ENCODE measurements around the gene CD300LG. TPM values are rescaled to one million over a fixed set of nuclear protein-coding genes. Genes with fewer than 3 reads are reported as not detected.
A peak's percentile ranks its signal among the peaks of the same experiment; 100 is the strongest.

The CD300LG gene
- total and polyA plus RNA-seq, 4 donors: 1.1 to 6.8 (median 2.5) TPM

DNA sequence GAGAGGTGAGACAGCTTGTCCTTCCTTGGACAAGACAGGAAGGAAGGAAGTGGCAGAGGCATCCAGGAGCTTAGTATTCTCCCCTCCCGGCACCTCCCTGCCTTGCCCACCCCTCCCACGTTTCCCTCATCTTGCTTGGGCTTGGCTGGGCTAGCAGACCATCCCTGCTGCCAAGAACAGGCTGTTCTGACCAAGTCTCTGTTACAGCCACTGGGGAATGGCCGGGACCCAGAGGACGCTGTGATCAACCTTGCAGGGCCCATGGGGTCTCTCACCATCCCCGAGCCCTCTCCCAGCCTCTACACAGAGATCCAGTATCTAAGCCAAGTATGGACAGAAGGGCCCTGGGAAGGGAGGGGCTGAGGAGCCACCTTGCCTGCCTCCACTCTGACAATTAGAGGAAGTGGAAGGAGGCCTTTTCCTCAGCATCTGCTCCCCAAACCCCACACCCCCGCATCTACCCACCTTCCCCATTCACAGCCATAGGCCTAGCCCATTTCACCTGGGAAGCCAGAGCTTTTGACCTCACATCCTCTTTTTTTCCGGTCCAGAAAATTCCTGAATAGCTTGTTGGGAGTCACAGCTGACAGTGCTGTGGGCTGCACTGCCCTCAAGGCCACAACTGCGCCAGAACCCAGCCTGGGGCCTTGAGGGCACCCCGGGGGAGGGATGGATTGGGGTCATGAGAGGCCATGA, 14.1 kb downstream of the CD300LG start:
- no peak overlapping the region for H3K9ac ChIP-seq (ENCODE audit: insufficient read depth in 1 of 2, low read length in 2 of 2)
- peak overlapping the region in 1 of 2 donors; percentile 27 for H3K27ac ChIP-seq (ENCODE audit: low read depth in 1 of 2, low read length in 1 of 2)
- no peaks in the 10 kb centered on the region for H3K27me3 ChIP-seq (ENCODE audit: control insufficient read depth in 3 of 3, insufficient read depth in 3 of 3, low read length in 2 of 3)
- H3K4me3 ChIP-seq: no peak overlapping the region
- peaks cover 0 to 14% (median 5%) of the 10 kb centered on the region in 5 donors for H3K4me1 ChIP-seq (ENCODE audit: control insufficient read depth in 5 of 5, insufficient read depth in 5 of 5, low read length in 5 of 5)
- 54 to 62% methylated on average over 9 of the region's 9 CpGs for WGBS, 2 donors
- H3K36me3 ChIP-seq (ENCODE audit: control insufficient read depth in 4 of 4, insufficient read depth in 4 of 4, low read length in 4 of 4): no peaks in the 10 kb centered on the region
- TF ChIP-seq, protein P1, sequence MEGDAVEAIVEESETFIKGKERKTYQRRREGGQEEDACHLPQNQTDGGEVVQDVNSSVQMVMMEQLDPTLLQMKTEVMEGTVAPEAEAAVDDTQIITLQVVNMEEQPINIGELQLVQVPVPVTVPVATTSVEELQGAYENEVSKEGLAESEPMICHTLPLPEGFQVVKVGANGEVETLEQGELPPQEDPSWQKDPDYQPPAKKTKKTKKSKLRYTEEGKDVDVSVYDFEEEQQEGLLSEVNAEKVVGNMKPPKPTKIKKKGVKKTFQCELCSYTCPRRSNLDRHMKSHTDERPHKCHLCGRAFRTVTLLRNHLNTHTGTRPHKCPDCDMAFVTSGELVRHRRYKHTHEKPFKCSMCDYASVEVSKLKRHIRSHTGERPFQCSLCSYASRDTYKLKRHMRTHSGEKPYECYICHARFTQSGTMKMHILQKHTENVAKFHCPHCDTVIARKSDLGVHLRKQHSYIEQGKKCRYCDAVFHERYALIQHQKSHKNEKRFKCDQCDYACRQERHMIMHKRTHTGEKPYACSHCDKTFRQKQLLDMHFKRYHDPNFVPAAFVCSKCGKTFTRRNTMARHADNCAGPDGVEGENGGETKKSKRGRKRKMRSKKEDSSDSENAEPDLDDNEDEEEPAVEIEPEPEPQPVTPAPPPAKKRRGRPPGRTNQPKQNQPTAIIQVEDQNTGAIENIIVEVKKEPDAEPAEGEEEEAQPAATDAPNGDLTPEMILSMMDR (IDR thresholded peaks at IDR 0.05; ENCODE audit: control extremely low read depth, extremely low read depth): no peak
- ATAC-seq (ENCODE audit: insufficient read depth, low FRiP score) (no peak), DNase-seq (no peak)
- no peaks in the 10 kb centered on the region for H3K9me3 ChIP-seq (ENCODE audit: control insufficient read depth in 4 of 4, insufficient read depth in 3 of 4, low read length in 3 of 4)

- H3K27ac ChIP-seq (ENCODE audit: low read depth in 1 of 2, low read length in 1 of 2): peak overlapping the region in 1 of 2 donors; percentile 27
- no peak for ATAC-seq (ENCODE audit: insufficient read depth, low FRiP score)
- no peak for DNase-seq
- no peak overlapping the region for H3K4me3 ChIP-seq
- no peaks in the 10 kb centered on the region for H3K9me3 ChIP-seq (ENCODE audit: control insufficient read depth in 4 of 4, insufficient read depth in 3 of 4, low read length in 3 of 4)
- TF ChIP-seq, protein P1 (IDR thresholded peaks at IDR 0.05; ENCODE audit: control extremely low read depth, extremely low read depth): no peak
- 88 to 89% methylated on average over 9 of the region's 9 CpGs for WGBS, 2 donors
- no peaks in the 10 kb centered on the region for H3K27me3 ChIP-seq (ENCODE audit: control insufficient read depth in 3 of 3, insufficient read depth in 3 of 3, low read length in 2 of 3)
- no peaks in the 10 kb centered on the region for H3K36me3 ChIP-seq (ENCODE audit: control insufficient read depth in 4 of 4, insufficient read depth in 4 of 4, low read length in 4 of 4)
- H3K9ac ChIP-seq (ENCODE audit: insufficient read depth in 1 of 2, low read length in 2 of 2): no peak overlapping the region
- H3K4me1 ChIP-seq (ENCODE audit: control insufficient read depth in 5 of 5, insufficient read depth in 5 of 5, low read length in 5 of 5): peaks cover 0 to 14% (median 5%) of the 10 kb centered on the region in 5 donors
Measured at GRCh38 chr17:43861960-43862359, 15.0 kb downstream of the CD300LG start.

DNA sequence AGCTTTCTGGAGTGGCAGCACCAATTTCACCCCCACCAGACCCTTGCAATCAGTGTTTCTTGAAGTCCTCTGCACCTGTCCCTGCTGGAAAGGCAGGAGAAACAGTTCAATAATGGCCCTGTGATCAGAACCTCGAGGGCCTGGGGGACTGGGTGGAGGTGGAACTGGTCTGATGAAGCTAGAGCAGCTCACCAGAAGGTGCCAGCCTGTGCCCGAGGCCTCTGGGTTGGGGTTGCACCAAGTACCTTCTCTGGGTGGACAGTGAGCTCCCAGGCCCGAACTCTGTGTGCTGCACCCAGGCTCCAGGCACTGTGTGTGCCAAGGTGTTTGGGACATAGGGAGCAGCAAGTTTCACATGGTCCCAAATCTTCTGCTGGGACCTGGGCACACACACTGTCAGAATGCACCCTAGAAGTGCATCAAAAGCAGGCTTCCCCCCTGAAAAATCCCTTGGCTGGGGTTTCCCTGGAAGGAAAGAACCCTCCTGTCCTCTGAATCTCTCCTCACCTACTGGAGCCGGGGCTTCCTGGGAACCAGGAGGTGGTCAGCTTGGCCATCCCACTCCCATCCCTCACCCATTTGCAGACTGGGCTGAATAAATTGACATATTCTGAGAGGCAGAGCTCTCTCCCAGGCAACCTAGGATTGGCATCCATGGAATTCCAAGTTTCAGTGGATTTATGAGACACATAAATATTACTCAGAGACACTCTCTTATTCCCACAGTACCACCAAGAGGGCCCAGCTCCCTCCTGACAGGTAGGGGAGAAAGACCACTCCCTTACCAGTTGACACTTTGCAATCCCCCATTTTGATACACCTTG, 17.4 kb downstream of the CD300LG start:
- ATAC-seq (ENCODE audit: insufficient read depth, low FRiP score) (no peak), DNase-seq (no peak)
- Histone ChIP-seq H3K9me3 (ENCODE audit: control insufficient read depth in 4 of 4, insufficient read depth in 3 of 4, low read length in 3 of 4) (no peaks in the 10 kb centered on the region), H3K27ac (ENCODE audit: low read depth in 1 of 2, low read length in 1 of 2) (no peak overlapping the region), H3K4me3 (no peak overlapping the region), H3K27me3 (ENCODE audit: control insufficient read depth in 3 of 3, insufficient read depth in 3 of 3, low read length in 2 of 3) (no peaks in the 10 kb centered on the region), H3K4me1 (ENCODE audit: control insufficient read depth in 5 of 5, insufficient read depth in 5 of 5, low read length in 5 of 5) (peaks cover 0 to 11% (median 0%) of the 10 kb centered on the region in 5 donors), H3K9ac (ENCODE audit: insufficient read depth in 1 of 2, low read length in 2 of 2) (no peak overlapping the region), H3K36me3 (ENCODE audit: control insufficient read depth in 4 of 4, insufficient read depth in 4 of 4, low read length in 4 of 4) (no peaks in the 10 kb centered on the region)
- TF ChIP-seq, protein P1 (IDR thresholded peaks at IDR 0.05; ENCODE audit: control extremely low read depth, extremely low read depth): no peak
- 81 to 87% methylated on average over 4 of the region's 4 CpGs for WGBS, 2 donors
